ENCODE data around the gene CCDC106.

- TF ChIP-seq POLR2A (IDR thresholded peaks at IDR 0.05) (no peak), CTCF (IDR thresholded peaks at IDR 0.05) (no peak)
Measured at GRCh38 chr19:55660404-55660803, 12.4 kb downstream of the CCDC106 start.
